ENCODE results near the gene C1S. TPM values are rescaled to one million over a fixed set of nuclear protein-coding genes. Genes with fewer than 3 reads are reported as not detected.
A peak's percentile ranks its signal among the peaks of the same experiment; 100 is the strongest.
"Not testable (repeated sequence)": the region's sequence is repeated elsewhere in the genome, so short reads cannot be mapped to it uniquely, and the experiment has no call there.

Gene C1S
- total RNA-seq, 2 donors from 2014 or later: 114 to 232 TPM

- no peak for TF ChIP-seq CTCF (IDR thresholded peaks at IDR 0.05)
- Histone ChIP-seq H3K27me3 (no peaks in the 10 kb centered on the region), H3K9me3 (no peaks in the 10 kb centered on the region), H3K4me1 (no peaks in the 10 kb centered on the region), H3K27ac (no peak overlapping the region), H3K36me3 (no peaks in the 10 kb centered on the region), H3K4me3 (no peak overlapping the region)
- no peak for DNase-seq (ENCODE audit: low spot score)
Observed at GRCh38 chr12:7038591-7038990, 21.9 kb upstream of the C1S start.

- Histone ChIP-seq H3K27ac (no peak overlapping the region), H3K36me3 (no peaks in the 10 kb centered on the region)
Observed at GRCh38 chr12:7039403-7039802, 21.1 kb upstream of the C1S start.

GRCh38 chr12:7042842-7043241 lies 17.7 kb upstream of the C1S start:
- peak in 1 of 2 donors; percentile 53 for TF ChIP-seq CTCF (IDR thresholded peaks at IDR 0.05)
- H3K4me3 ChIP-seq: no peak overlapping the region
- H3K4me1 ChIP-seq: peaks cover 0 to 4% of the 10 kb centered on the region in 2 donors
- H3K27ac ChIP-seq: no peak overlapping the region
- no peak for DNase-seq (ENCODE audit: low spot score)
- H3K36me3 ChIP-seq: no peaks in the 10 kb centered on the region
- H3K27me3 ChIP-seq: no peaks in the 10 kb centered on the region
- H3K9me3 ChIP-seq: no peaks in the 10 kb centered on the region

More at GRCh38 chr12:7039403-7039802, 21.1 kb upstream of the C1S start:
- Histone ChIP-seq H3K4me3 (no peak overlapping the region), H3K4me1 (no peaks in the 10 kb centered on the region), H3K27me3 (no peaks in the 10 kb centered on the region), H3K9me3 (no peaks in the 10 kb centered on the region)
- DNase-seq (ENCODE audit: low spot score): peak; percentile 50
- TF ChIP-seq CTCF (IDR thresholded peaks at IDR 0.05): no peak

- Histone ChIP-seq H3K4me1 (peaks cover 0 to 4% of the 10 kb centered on the region in 2 donors), H3K27ac (no peak overlapping the region), H3K4me3 (no peak overlapping the region), H3K36me3 (no peaks in the 10 kb centered on the region), H3K9me3 (no peaks in the 10 kb centered on the region), H3K27me3 (no peaks in the 10 kb centered on the region)
- no peak for DNase-seq (ENCODE audit: low spot score)
- no peak for TF ChIP-seq CTCF (IDR thresholded peaks at IDR 0.05)
Observed at GRCh38 chr12:7045913-7046312, 14.6 kb upstream of the C1S start.

DNA sequence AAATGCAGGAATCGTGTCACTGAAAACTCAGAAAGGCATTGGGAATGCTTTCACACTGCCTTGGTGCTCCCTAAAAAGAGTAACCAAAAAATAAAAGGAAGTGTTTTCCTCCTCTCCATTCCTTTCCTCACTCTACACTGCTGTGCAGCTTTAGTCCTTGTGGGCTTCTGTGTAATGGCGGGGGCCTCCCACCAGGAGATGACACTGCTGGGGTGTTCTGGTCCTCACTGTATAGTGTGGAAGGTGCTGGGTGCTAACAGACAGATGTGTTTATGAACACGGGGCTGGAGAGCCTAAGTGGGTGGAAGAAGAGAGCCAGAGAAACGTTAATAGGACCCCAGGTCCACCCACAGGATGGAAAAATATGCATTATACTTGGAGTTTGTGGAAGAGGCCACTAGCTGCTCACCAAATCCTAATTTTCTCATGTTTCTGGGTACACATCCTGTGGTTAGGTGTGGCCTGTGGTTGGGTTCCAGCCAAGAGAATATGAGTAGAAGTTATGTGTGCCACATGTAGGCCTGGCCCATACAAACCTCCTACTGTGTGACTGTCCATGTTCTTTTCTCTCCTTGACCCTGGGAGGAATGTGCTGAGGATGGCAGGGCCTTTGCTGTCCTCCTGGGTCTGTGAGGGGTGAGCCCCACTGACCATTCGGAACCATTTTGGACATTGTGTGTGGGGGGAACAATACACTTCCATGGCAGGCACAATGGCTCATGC lies 14.0 kb upstream of the C1S start:
- Histone ChIP-seq H3K27me3 (no peaks in the 10 kb centered on the region), H3K9me3 (no peaks in the 10 kb centered on the region), H3K27ac (no peak overlapping the region), H3K36me3 (no peaks in the 10 kb centered on the region), H3K4me3 (no peak overlapping the region), H3K4me1 (peaks cover 0 to 4% of the 10 kb centered on the region in 2 donors)
- TF ChIP-seq CTCF (IDR thresholded peaks at IDR 0.05): no peak
- DNase-seq (ENCODE audit: low spot score): no peak

DNA sequence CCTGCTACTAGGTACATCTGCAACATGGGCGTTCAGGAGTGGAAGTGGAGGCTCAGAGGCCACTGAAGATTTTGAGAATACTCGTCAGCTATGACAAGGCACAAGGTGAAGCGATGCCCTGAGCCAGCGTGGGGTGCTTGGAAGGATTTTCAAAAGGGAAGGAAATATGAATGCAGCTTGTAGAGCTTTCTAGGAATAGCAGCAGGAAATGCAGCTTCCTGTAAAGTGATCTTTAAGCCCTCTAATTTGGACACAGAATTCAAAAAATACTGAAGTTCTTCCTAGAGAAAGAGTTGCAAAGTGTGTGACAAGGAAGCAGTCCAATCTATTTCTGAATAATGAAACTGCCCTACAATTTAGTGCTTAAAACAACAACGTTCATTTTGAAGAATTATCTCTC lies 13.2 kb upstream of the C1S start:
- Histone ChIP-seq H3K4me3 (no peak overlapping the region), H3K27me3 (no peaks in the 10 kb centered on the region), H3K4me1 (peaks cover 0 to 4% of the 10 kb centered on the region in 2 donors), H3K27ac (no peak overlapping the region), H3K9me3 (no peaks in the 10 kb centered on the region), H3K36me3 (no peaks in the 10 kb centered on the region)
- no peak for DNase-seq (ENCODE audit: low spot score)
- no peak for TF ChIP-seq CTCF (IDR thresholded peaks at IDR 0.05)

GRCh38 chr12:7049445-7049951 lies 11.0 kb upstream of the C1S start:
- not testable (repeated sequence) for H3K36me3 ChIP-seq; DNase-seq (ENCODE audit: low spot score); H3K27me3 ChIP-seq; H3K4me3 ChIP-seq; H3K27ac ChIP-seq; H3K4me1 ChIP-seq; H3K9me3 ChIP-seq

GRCh38 chr12:7049973-7050372 lies 10.5 kb upstream of the C1S start:
- not testable (repeated sequence) for H3K27me3 ChIP-seq; H3K27ac ChIP-seq; H3K4me3 ChIP-seq; DNase-seq (ENCODE audit: low spot score); H3K4me1 ChIP-seq; H3K9me3 ChIP-seq; H3K36me3 ChIP-seq
